C4-2B (cell line): ENCODE measurements around the gene PNPLA7.
"Not testable (repeated sequence)": the region's sequence is repeated elsewhere in the genome, so short reads cannot be mapped to it uniquely, and the experiment has no call there.

Experiments used
- H3K27ac ChIP-seq: fragments of 450-650 bp; 2 replicates; pipeline ENCODE4 v1.5.1; 2017
- ZFX ChIP-seq: fragments of 450-650 bp; IDR thresholded peaks from 2 replicates; pipeline ENCODE4 v1.6.1; 2017
- TF ChIP-seq, protein P1 (sequence below): fragments of 450-650 bp; conservative IDR thresholded peaks from 2 replicates; pipeline ENCODE4 v1.5.1; 2017; ENCODE audit warnings: mild to moderate bottlenecking

The PNPLA7 gene

DNA sequence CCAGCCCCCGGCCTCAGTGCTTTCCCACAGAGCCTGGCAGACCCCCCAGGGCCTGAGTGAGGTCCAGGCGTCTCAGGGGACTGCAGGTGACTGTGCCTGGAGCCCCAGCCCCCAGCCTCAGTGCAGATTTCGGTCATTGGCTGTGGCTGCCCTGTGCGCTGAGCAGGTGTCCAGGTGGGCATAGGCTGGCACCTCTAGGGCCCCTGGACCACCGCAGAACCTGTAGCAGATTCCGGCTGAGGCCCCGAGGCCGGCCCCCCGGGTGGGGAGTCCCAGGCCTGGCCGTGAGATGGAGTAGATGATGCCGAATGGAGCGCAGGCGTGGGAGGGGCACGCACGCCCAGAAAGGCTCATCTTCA lies 139.3 kb downstream of the PNPLA7 start:
- TF ChIP-seq ZFX: no peak
- TF ChIP-seq, protein P1, sequence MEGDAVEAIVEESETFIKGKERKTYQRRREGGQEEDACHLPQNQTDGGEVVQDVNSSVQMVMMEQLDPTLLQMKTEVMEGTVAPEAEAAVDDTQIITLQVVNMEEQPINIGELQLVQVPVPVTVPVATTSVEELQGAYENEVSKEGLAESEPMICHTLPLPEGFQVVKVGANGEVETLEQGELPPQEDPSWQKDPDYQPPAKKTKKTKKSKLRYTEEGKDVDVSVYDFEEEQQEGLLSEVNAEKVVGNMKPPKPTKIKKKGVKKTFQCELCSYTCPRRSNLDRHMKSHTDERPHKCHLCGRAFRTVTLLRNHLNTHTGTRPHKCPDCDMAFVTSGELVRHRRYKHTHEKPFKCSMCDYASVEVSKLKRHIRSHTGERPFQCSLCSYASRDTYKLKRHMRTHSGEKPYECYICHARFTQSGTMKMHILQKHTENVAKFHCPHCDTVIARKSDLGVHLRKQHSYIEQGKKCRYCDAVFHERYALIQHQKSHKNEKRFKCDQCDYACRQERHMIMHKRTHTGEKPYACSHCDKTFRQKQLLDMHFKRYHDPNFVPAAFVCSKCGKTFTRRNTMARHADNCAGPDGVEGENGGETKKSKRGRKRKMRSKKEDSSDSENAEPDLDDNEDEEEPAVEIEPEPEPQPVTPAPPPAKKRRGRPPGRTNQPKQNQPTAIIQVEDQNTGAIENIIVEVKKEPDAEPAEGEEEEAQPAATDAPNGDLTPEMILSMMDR: no peak
- no peak overlapping the region for H3K27ac ChIP-seq

DNA sequence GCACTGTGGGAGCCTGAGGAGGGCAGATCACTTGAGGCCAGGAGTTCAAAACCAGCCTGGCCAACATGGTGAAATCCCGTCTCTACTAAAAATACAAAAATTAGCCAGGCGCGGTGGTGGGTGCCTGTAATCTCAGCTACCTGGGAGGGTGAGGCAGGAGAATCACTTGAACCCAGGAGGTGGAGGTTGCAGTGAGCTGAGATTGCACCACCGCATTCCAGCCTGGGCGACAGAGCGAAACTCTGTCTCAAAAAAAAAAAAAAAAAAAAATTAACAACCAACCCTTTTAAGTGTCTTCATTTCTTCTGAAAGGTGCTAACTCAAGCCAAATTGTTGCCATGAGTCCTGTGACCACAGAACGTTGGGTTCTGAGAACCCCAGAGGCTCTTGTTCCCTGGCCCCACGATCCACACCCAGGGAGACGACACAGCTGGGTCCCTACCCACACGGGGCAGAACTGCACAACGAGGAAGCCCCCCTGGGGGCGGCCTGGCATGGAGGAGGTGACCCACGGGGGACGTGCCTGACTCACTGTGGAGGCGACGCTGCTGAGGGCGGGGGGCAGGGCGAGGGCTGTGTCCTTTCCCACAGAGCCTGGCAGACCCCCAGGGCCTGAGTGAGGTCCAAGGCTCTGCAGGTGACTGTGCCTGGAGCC lies 139.8 kb downstream of the PNPLA7 start:
- not testable (repeated sequence) for H3K27ac ChIP-seq
